Measurements from ENCODE around the gene UGT1A5.
"Not testable (repeated sequence)": the region's sequence is repeated elsewhere in the genome, so short reads cannot be mapped to it uniquely, and the experiment has no call there.

UGT1A5 gene

GRCh38 chr2:233747283-233747544 lies 34.5 kb downstream of the UGT1A5 start:
- DNase-seq: no peak

- not testable (repeated sequence) for DNase-seq
These were observed 38.0 kb downstream of the UGT1A5 start for GRCh38 chr2:233750689-233751088.

DNA sequence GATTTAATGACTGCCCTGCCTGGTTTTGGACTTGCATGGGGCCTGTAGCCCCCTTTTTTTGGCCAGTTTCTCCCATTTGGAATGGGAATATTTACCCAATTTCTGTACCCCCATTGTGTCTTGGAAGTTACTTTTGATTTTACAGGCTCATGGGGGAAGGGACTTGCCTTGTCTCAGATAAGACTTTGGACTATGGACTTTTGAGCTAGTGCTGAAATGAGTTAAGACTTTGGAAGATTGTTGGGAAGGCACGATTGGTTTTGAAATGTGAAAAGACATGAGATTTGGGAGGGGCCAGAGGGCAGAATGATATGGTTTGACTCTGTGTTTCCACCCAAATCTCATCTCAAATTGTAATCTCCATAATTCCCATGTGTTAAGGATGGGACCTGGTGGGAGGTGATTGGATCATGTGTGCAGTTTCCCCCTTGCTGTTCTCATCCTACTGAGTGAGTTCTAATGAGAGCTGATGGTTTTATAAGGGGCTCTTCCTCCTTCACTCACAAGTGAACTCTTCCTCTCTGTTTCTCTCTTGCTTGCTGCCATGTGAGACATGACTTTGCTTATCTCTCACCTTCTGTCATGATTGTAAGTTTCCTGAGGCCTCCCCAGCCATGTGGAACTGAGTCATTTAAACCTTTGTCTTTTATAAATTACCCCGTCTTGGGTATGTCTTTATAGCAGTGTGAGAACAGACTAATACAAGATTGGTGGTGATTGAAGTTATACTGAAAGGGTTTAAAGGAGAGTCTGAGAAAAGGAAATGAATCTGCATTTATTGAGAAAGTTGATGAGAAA lies 38.7 kb downstream of the UGT1A5 start:
- DNase-seq: not testable (repeated sequence)

DNA sequence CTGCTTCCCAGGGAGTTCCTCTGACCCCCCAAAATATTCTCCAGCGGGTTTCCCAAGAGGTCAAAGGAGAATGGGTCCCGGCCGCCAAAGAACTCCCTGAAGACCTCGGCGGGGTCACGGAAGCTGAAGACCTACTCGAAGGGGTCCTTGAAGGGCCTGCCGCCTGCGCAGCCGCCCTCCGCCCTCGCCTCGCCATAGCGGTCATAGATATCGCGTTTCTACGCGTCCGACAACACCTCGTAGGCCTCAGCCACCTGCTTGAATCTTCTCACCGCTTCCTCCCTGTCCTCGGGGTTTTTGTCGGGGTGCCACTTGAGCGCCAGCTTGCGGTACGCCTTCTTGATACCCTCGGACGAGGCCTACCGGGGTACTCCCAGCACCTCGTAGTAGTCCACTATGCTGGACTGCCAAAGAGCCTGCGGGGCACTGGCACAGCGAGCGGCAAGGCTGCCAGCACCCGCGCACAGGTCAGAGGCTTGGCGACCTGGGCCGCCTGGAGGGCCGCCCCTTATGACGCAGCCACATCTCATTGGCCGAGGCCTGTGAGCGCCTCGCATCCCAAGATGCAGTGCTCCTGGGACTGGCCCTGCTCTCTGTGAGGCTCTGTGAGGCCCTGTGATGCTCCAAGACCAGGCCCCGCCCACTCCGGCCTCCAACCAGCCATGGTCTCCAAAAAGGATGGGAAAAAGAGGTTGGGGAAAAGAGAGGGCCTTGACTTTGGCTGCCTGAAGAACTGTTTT lies 42.3 kb downstream of the UGT1A5 start:
- DNase-seq: no peak

DNA sequence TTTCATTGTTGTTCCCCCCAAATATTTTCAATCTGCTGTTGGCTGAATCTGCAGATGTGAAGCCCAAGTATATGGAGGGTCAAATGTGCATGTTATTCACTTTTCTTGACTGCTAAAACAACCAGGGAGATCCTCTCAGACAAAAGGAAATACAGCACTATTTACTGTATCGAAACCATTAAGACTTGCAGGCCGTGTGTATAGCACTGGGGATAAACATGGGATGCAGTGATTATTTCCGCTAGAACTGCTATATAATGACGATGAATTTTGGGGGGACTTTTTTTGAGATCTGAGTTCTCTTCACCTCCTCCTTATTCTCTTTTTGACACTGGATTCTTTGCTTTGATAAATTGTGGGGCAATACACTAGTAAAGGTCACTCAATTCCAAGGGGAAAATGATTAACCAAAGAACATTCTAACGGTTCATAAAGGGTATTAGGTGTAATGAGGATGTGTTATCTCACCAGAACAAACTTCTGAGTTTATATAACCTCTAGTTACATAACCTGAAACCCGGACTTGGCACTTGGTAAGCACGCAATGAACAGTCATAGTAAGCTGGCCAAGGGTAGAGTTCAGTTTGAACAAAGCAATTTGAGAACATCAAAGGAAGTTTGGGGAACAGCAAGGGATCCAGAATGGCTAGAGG lies 43.8 kb downstream of the UGT1A5 start:
- DNase-seq: no peak

DNA sequence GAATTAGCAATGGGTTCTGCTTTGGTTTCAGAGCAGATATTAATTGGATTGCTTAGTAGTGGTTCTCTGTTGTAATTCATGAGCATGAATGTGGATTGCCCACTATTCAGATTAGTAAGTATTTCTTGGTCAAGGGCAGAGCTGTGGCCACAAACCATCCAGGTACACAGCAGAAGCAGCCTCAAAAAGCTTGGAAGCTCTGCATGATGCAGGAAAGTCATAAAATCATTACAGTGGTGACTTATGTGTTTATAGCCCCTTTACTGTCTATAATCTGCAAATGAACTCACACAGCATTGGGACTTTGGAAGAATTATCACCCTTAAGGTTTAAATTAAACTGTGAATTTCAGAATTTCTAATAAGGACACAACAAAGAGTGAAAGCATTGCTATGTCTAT lies 45.4 kb downstream of the UGT1A5 start:
- no peak for DNase-seq

DNA sequence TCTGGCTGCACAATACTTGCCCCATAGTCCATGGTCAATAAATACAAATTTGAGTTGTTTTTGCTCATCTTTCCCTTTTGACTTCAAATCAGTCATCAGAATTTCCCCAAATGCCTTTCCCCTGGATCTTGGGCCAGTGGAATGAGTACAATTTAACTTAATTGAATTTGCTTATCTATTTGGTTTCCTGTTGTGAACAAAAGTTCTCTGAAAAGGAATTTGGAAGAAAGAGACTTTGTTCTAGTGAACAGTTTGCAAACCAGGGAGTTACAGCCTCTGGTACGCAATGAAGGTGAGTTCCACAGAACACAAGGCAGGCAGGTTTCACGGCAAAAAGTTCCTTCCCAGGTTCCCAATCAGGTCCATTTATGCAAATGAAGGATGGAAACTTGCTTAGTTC lies 46.1 kb downstream of the UGT1A5 start:
- DNase-seq: no peak

DNA sequence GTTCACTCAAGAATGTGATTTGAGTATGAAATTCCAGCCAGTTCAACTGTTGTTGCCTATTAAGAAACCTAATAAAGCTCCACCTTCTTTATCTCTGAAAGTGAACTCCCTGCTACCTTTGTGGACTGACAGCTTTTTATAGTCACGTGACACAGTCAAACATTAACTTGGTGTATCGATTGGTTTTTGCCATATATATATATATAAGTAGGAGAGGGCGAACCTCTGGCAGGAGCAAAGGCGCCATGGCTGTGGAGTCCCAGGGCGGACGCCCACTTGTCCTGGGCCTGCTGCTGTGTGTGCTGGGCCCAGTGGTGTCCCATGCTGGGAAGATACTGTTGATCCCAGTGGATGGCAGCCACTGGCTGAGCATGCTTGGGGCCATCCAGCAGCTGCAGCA lies 47.3 kb downstream of the UGT1A5 start, which contains the start of gene UGT1A1:
Gene UGT1A1, plus strand, starts transcription at position 228 of the 400 bp plus-strand sequence. Its CDS starts 18 bp downstream, at position 246.
- DNase-seq: no peak

DNA sequence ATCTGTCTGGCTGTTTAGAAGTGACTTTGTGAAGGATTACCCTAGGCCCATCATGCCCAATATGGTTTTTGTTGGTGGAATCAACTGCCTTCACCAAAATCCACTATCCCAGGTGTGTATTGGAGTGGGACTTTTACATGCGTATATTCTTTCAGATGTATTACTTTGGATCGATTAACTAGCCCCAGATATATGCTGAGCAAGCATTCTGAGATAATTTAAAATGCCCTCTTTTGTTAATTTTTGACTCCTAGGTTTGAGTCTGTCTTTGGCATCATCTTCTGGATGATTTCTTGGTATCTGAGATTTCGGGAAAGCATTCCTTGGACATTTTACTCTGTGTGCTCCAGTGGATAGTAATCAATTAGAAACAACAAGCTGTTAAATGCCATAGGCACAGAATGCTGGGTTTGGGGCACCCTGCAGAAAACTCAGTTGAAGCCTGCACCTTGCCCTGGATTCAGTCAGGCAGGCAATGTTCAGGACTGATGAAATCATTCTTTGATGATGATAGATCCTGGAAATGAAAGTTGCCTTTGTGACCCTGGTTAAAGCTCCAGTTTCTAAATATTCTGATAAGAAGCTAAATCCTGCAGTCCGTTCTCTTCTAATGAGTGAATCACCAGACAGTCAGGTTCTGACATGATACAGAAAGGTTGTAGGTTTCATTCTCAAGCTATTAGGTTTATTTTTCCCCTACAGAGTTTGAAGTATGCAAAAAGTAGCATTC lies 48.5 kb downstream of the UGT1A5 start:
- DNase-seq: no peak

- DNase-seq: no peak
These were observed 51.6 kb downstream of the UGT1A5 start for GRCh38 chr2:233764264-233764663.

GRCh38 chr2:233764761-233765160 lies 52.1 kb downstream of the UGT1A5 start:
- no peak for DNase-seq

DNA sequence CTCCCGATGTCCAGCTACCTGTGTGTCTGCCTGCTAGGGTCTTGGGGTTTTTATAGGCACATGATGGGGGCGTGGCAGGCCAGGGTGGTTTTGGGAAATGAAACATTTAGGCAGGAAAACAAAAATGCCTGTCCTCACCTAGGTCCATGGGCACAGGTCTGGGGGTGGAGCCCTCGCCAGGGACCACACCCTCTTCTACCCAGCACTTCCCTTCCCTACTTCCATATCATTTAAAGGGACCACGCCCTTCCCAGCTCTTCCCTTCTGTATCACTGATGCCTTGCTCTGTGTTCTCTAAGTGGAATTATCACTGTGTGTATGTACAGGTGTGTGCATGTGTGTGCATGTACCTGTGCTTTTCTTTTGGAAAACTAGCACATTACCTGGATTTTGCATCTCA lies 53.7 kb downstream of the UGT1A5 start:
- DNase-seq: no peak

- no peak for DNase-seq
These were observed 55.4 kb downstream of the UGT1A5 start for GRCh38 chr2:233768076-233768475.

DNA sequence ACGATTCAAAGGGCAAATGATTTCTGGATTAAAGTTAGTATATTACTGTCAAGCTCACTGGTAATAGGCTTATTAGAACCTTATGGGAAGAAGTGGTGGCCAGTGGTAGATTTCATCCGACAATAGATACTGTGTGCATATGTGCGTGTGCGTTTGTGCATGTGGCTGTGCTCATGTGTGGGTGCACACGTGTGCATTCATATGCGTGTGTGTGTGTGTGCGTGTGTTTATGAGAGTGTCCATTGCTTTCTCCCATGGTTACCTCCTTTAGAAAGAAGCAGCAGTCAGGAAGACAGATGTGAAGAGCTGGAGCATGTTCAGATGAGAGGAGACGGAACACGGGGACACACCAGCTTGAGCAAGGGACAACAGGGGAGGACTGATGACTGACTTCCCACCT lies 56.6 kb downstream of the UGT1A5 start:
- no peak for DNase-seq

DNA sequence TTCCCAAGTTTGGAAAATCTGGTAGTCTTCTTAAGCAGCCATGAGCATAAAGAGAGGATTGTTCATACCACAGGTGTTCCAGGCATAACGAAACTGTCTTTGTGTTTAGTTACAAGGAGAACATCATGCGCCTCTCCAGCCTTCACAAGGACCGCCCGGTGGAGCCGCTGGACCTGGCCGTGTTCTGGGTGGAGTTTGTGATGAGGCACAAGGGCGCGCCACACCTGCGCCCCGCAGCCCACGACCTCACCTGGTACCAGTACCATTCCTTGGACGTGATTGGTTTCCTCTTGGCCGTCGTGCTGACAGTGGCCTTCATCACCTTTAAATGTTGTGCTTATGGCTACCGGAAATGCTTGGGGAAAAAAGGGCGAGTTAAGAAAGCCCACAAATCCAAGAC lies 59.4 kb downstream of the UGT1A5 start:
- DNase-seq: no peak

DNA sequence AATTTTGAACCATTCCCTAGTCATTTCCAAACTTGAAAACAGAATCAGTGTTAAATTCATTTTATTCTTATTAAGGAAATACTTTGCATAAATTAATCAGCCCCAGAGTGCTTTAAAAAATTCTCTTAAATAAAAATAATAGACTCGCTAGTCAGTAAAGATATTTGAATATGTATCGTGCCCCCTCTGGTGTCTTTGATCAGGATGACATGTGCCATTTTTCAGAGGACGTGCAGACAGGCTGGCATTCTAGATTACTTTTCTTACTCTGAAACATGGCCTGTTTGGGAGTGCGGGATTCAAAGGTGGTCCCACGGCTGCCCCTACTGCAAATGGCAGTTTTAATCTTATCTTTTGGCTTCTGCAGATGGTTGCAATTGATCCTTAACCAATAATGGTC lies 59.9 kb downstream of the UGT1A5 start:
- DNase-seq: no peak

GRCh38 chr2:233773854-233774253 lies 61.1 kb downstream of the UGT1A5 start:
- no peak for DNase-seq

GRCh38 chr2:233775414-233775813 lies 62.7 kb downstream of the UGT1A5 start:
- DNase-seq: no peak

GRCh38 chr2:233778030-233778429 lies 65.3 kb downstream of the UGT1A5 start, which contains the start of gene MROH2A:
TSS of gene MROH2A (plus strand) at chr2:233778330. CDS start at chr2:233779359, 1,029 bp downstream.
- DNase-seq: no peak

DNA sequence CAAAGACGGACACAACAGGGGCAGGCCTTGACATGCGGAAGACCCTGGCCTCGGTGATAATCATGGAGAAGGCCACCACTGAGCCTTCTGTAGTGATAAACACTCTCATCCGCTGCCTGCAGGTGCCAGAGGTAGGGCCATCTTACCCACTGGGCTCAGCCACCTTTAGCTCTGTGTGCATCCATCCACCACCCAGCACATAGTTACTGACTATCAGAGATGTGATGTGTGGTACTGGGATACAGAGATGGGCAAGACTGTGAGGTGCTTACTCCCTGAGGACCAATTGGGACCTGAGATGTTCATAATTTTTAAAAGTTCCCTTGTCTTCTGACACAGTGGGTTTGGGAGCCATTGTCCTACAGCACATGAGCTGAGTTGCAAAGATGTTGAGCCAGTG lies 67.0 kb downstream of the UGT1A5 start:
- no peak for DNase-seq

DNA sequence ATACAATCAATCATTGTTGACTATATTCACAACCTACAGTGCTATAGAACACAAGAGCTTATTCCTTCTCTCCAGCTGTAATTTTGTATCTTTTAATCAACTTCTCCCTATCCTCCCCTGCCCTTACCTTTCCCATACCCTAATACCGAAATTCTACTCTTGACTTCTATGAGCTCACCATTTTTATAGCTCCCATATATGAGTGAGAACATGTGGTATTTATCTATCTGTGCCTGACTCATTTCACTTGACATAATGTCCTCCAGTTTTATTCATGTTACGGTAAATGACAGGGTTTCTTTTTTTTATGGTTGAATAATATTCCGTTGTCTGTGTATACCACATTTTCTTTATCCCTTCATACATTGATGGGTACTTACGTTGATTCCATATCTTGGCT lies 68.1 kb downstream of the UGT1A5 start:
- no peak for DNase-seq

DNA sequence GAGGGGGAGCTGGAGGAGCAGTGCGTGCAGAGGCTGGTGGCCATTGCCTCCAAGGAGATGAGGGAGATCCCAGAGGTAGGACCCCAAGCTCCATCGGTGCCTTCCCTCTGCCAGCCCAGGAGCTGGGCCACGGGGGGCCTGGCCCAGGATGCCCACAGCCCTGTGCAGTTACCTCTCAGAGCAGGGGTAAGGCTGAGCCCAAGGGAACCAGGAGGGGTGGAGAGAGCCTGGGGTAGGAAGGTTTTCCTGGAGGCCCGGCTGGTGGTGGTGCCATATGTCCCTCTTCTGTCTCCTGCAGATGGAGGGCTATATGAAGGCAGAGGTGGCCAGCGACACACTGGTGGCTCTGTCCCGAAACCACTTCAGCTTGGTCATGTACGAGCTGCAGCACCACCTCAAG lies 76.8 kb downstream of the UGT1A5 start:
- DNase-seq: no peak

DNA sequence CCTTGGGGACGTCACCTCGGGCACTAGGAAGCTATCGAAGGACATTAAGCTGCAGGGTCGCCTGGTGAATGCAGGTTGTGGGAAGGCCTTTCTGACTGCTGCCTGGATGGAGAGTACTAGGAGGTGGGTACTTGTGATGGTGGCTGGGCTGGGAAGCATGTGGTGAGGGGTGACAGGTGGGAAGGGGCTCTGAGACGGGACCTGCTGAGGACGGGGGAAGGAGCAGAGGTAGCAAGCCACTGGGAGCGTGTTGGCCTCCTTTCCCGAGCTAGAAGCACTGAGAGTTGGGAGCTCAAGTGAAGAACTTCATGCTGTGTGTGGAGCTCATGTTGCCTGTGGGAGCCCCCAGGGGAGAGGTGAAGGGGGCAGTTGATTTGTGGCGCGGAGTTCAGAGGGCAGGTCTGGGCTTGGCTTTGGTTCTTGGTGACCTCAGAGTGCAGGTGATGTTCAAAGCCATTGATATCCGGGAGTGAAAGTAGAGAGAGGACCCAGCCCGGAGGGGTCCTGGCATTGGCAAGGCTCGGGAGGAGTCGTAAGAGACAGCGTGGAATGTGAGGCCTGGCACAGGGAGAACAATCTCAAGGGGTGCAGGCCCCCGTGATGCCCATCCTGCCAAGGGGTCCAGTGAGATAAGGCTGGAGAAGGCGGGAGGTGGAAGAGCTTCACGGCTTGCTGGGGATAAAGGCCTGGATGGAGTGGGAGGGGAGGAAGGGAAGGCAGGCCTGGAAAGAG lies 78.6 kb downstream of the UGT1A5 start:
- no peak for DNase-seq
